Osteoblast (primary cell): ENCODE data around the gene PACSIN2. TPM values are rescaled to one million over a fixed set of nuclear protein-coding genes. Genes with fewer than 3 reads are reported as not detected.

Experiments used
- DNase-seq: peaks from one replicate; pipeline ENCODE4 v3.0.0; 2011; ENCODE audit warnings: low spot score, mixed read lengths; ENCODE audit not compliant: insufficient read length; ENCODE audit errors: missing footprints
- H2AFZ ChIP-seq: 2 replicates; pipeline ENCODE4 v1.6.0; 2011; ENCODE audit warnings: mild to moderate bottlenecking, low read length
- H3K27ac ChIP-seq: 2 replicates; pipeline ENCODE4 v1.5.1; 2011; ENCODE audit warnings: mild to moderate bottlenecking, low read depth, low read length, moderate library complexity
- H3K27me3 ChIP-seq: 2 replicates; pipeline ENCODE4 v1.6.0; 2012; ENCODE audit warnings: mild to moderate bottlenecking, control low read depth, inconsistent platforms, low read length, moderate library complexity; ENCODE audit not compliant: insufficient read depth
- H3K36me3 ChIP-seq: 2 replicates; pipeline ENCODE4 v1.5.1; 2011; ENCODE audit warnings: mild to moderate bottlenecking, low read length, control low read depth, moderate library complexity; ENCODE audit not compliant: insufficient read depth
- H3K4me1 ChIP-seq: 2 replicates; pipeline ENCODE4 v1.5.1; 2011; ENCODE audit warnings: mild to moderate bottlenecking, low read length, control low read depth, moderate library complexity; ENCODE audit not compliant: insufficient read depth
- H3K4me2 ChIP-seq: 2 replicates; pipeline ENCODE4 v1.6.0; 2011; ENCODE audit warnings: mild to moderate bottlenecking, low read length; ENCODE audit not compliant: insufficient read depth
- H3K4me3 ChIP-seq: fragments of 200-600 bp; sonication (generic); 3 replicates; pipeline ENCODE4 v1.5.1; 2012; ENCODE audit warnings: mild to moderate bottlenecking, low read length, inconsistent platforms; ENCODE audit not compliant: insufficient read depth
- H3K79me2 ChIP-seq: 2 replicates; pipeline ENCODE4 v1.6.0; 2012; ENCODE audit warnings: mild to moderate bottlenecking, low read length, control low read depth, inconsistent platforms; ENCODE audit not compliant: insufficient read depth
- H3K9me3 ChIP-seq: 2 replicates; pipeline ENCODE4 v1.5.1; 2011; ENCODE audit warnings: low read depth, low read length, control low read depth
- H4K20me1 ChIP-seq: 2 replicates; pipeline ENCODE4 v1.6.0; 2012; ENCODE audit warnings: mild to moderate bottlenecking, low read length, control low read depth; ENCODE audit not compliant: insufficient read depth
- total RNA-seq: library from RNA; depleted of rRNA; stranded (reverse); fragments of >200 nt; gene quantifications from 2 replicates; pipeline ENCODE4 v1.2.3, GENCODE V29; 2012
- TF ChIP-seq, protein P1 (sequence below): IDR thresholded peaks from 2 replicates; pipeline ENCODE4 v1.5.1; 2011; ENCODE audit warnings: mild to moderate bottlenecking, low read depth, low read length, moderate library complexity; ENCODE audit errors: extremely low read depth

The PACSIN2 gene
- total RNA-seq, 1 donor, result 38.0 TPM

DNA sequence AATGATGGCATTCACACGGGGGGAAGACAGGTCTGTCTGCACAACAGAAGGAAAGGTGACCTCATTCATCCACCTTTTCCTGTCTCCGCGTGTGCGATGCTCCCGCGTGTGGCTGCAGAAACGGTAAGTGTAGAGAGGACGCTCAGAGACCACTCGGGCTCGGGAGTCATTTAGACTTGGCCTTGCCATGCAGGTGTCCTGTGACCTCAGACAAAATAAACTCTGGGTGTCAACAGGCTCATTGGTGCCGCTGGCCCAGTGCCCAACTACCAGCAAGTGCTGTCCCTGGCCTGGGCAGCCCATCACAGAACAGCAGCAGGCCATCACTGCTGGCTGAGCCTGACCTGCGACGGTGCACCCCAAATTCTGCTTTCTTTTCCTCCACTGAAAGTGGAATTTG lies 109.7 kb downstream of the PACSIN2 start:
- peak; percentile 25 for DNase-seq
- H3K27ac ChIP-seq, result no peak overlapping the region
- H3K4me2 ChIP-seq, result no peak overlapping the region
- H2AFZ ChIP-seq, result no peak overlapping the region
- no peak overlapping the region for H3K4me3 ChIP-seq
- H3K4me1 ChIP-seq, result no peaks in the 10 kb centered on the region
- peaks cover 68% of the 10 kb centered on the region for H3K79me2 ChIP-seq
- H3K36me3 ChIP-seq, result peaks cover 21% of the 10 kb centered on the region
- H3K27me3 ChIP-seq, result no peaks in the 10 kb centered on the region
- H4K20me1 ChIP-seq, result peaks cover 83% of the 10 kb centered on the region
- H3K9me3 ChIP-seq, result no peaks in the 10 kb centered on the region
- TF ChIP-seq, protein P1, sequence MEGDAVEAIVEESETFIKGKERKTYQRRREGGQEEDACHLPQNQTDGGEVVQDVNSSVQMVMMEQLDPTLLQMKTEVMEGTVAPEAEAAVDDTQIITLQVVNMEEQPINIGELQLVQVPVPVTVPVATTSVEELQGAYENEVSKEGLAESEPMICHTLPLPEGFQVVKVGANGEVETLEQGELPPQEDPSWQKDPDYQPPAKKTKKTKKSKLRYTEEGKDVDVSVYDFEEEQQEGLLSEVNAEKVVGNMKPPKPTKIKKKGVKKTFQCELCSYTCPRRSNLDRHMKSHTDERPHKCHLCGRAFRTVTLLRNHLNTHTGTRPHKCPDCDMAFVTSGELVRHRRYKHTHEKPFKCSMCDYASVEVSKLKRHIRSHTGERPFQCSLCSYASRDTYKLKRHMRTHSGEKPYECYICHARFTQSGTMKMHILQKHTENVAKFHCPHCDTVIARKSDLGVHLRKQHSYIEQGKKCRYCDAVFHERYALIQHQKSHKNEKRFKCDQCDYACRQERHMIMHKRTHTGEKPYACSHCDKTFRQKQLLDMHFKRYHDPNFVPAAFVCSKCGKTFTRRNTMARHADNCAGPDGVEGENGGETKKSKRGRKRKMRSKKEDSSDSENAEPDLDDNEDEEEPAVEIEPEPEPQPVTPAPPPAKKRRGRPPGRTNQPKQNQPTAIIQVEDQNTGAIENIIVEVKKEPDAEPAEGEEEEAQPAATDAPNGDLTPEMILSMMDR, result no peak

DNA sequence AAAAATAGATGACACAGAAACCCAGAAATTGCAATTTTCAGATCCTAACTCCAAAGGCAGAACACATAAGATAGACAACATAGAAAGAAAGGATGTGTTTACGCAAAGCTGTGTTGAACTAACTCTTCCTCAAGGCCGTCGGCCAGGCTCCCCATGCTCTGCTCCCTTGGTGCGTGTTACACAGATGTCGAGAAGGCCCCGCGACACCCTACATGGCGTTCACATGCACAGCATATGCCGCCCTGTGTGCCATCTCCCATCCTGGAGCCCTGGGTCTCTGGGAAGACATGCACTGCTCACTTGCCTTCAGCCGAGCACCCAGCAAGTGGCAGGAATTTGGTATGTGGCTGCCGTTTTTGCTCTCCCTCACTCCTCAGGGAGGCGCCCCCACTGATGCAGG lies 110.9 kb downstream of the PACSIN2 start:
- DNase-seq, result no peak
- peaks cover 10% of the 10 kb centered on the region for H3K36me3 ChIP-seq
- no peaks in the 10 kb centered on the region for H3K27me3 ChIP-seq
- no peak overlapping the region for H3K4me2 ChIP-seq
- H3K9me3 ChIP-seq, result no peaks in the 10 kb centered on the region
- no peak overlapping the region for H3K27ac ChIP-seq
- no peak overlapping the region for H3K4me3 ChIP-seq
- TF ChIP-seq, protein P1, result no peak
- H4K20me1 ChIP-seq, result peaks cover 83% of the 10 kb centered on the region
- H3K4me1 ChIP-seq, result no peaks in the 10 kb centered on the region
- H3K79me2 ChIP-seq, result peaks cover 70% of the 10 kb centered on the region
- no peak overlapping the region for H2AFZ ChIP-seq

- H3K4me2 ChIP-seq, result no peak overlapping the region
- H3K36me3 ChIP-seq, result peaks cover 8% of the 10 kb centered on the region
- H3K4me3 ChIP-seq, result no peak overlapping the region
- DNase-seq, result peak; percentile 57
- TF ChIP-seq, protein P1, result no peak
- peaks cover 74% of the 10 kb centered on the region for H3K79me2 ChIP-seq
- H3K27me3 ChIP-seq, result no peaks in the 10 kb centered on the region
- no peak overlapping the region for H2AFZ ChIP-seq
- no peaks in the 10 kb centered on the region for H3K4me1 ChIP-seq
- H3K27ac ChIP-seq, result no peak overlapping the region
- no peaks in the 10 kb centered on the region for H3K9me3 ChIP-seq
- peaks cover 80% of the 10 kb centered on the region for H4K20me1 ChIP-seq
Measured at GRCh38 chr22:42902875-42903510, 112.0 kb downstream of the PACSIN2 start.

- H3K36me3 ChIP-seq, result peaks cover 1% of the 10 kb centered on the region
Measured at GRCh38 chr22:42901790-42902508, 113.0 kb downstream of the PACSIN2 start.

More at GRCh38 chr22:42901790-42902508, 113.0 kb downstream of the PACSIN2 start:
- Histone ChIP-seq H3K27ac (no peak overlapping the region), H3K4me1 (no peaks in the 10 kb centered on the region), H3K27me3 (no peaks in the 10 kb centered on the region), H4K20me1 (peaks cover 77% of the 10 kb centered on the region), H3K9me3 (no peaks in the 10 kb centered on the region), H3K4me3 (no peak overlapping the region), H3K4me2 (no peak overlapping the region), H3K79me2 (peaks cover 81% of the 10 kb centered on the region), H2AFZ (no peak overlapping the region)
- DNase-seq, result no peak
- TF ChIP-seq, protein P1, result peak; percentile 32
